Mesothelial cell of epicardium (in vitro differentiated cells): ENCODE measurements around the gene MAP4. TPM values are rescaled to one million over a fixed set of nuclear protein-coding genes. Genes with fewer than 3 reads are reported as not detected.

Source experiments
- DNase-seq, 2 experiments: peaks; one replicate each; pipeline ENCODE4 v3.0.0; 2021; ENCODE audit warnings: low spot score in 2 of 2; ENCODE audit not compliant: unreplicated experiment in 2 of 2
- H3K27ac Mint-ChIP-seq: 2 replicates; pipeline ENCODE4 v1.8.0; 2021; ENCODE audit warnings: mixed read lengths
- H3K27me3 Mint-ChIP-seq: 2 replicates; pipeline ENCODE4 v1.8.0; 2021; ENCODE audit warnings: low read depth, mixed read lengths
- H3K36me3 Mint-ChIP-seq: 2 replicates; pipeline ENCODE4 v1.8.0; 2021; ENCODE audit warnings: mixed read lengths
- H3K4me1 Mint-ChIP-seq: 2 replicates; pipeline ENCODE4 v1.8.0; 2021; ENCODE audit warnings: mixed read lengths
- H3K4me3 Mint-ChIP-seq: 2 replicates; pipeline ENCODE4 v1.8.0; 2021; ENCODE audit warnings: mild to moderate bottlenecking, moderate library complexity, mixed read lengths
- H3K9me3 Mint-ChIP-seq: 2 replicates; pipeline ENCODE4 v1.8.0; 2021; ENCODE audit warnings: mixed read lengths
- CTCF ChIP-seq: fragments of 200-600 bp; sonication (generic); IDR thresholded peaks from one replicate; pipeline ENCODE4 v1.5.0; 2021; ENCODE audit warnings: antibody characterized with exemption; ENCODE audit not compliant: unreplicated experiment
- total RNA-seq: library from RNA; stranded (reverse); gene quantifications from 3 replicates; pipeline ENCODE4 v1.2.1, GENCODE V29; 2021

The MAP4 gene
- total RNA-seq, 1 donor from 2014 or later: 153 TPM

DNA sequence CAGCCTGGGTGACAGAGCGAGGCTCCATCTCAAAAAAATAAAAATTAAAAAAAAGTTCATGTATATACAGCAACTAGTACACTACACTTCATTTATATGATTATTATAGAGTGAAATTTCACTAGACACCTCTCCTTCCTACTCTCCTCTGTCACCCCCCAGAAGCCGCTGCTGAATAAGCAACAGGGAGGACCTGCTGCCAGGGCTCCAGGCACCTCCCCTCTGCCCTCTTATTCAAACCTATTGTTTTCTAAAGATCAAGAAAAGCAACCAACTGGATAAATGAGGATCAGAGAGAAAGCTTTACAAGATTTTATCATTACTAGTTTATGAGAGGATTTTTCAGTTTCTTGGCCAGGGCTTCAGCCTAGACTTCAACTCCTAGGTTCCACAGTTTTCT is 141.8 kb downstream of the MAP4 start:
- no peak for TF ChIP-seq CTCF
- H3K9me3 Mint-ChIP-seq: no peaks in the 10 kb centered on the region
- H3K4me3 Mint-ChIP-seq: no peak overlapping the region
- peaks cover 21% of the 10 kb centered on the region for H3K36me3 Mint-ChIP-seq
- no peak for DNase-seq
- peak overlapping the region; percentile 84 for H3K27ac Mint-ChIP-seq
- no peaks in the 10 kb centered on the region for H3K27me3 Mint-ChIP-seq
- peaks cover 30% of the 10 kb centered on the region for H3K4me1 Mint-ChIP-seq

- Mint-ChIP-seq H3K4me3 (no peak overlapping the region), H3K9me3 (no peaks in the 10 kb centered on the region), H3K4me1 (peaks cover 27% of the 10 kb centered on the region), H3K27me3 (no peaks in the 10 kb centered on the region), H3K27ac (peak overlapping the region; percentile 28), H3K36me3 (peaks cover 30% of the 10 kb centered on the region)
- no peak for TF ChIP-seq CTCF
- no peak for DNase-seq
These were observed 143.3 kb downstream of the MAP4 start for GRCh38 chr3:47872916-47873315.

GRCh38 chr3:47871389-47871788 is 144.8 kb downstream of the MAP4 start:
- Mint-ChIP-seq H3K36me3 (peaks cover 41% of the 10 kb centered on the region), H3K27me3 (no peaks in the 10 kb centered on the region), H3K27ac (no peak overlapping the region), H3K4me1 (peaks cover 23% of the 10 kb centered on the region), H3K4me3 (no peak overlapping the region), H3K9me3 (no peaks in the 10 kb centered on the region)
- DNase-seq: no peak
- no peak for TF ChIP-seq CTCF

- no peak overlapping the region for H3K4me3 Mint-ChIP-seq
- H3K4me1 Mint-ChIP-seq: peaks cover 23% of the 10 kb centered on the region
- no peak for TF ChIP-seq CTCF
- H3K9me3 Mint-ChIP-seq: no peaks in the 10 kb centered on the region
- DNase-seq: no peak
- H3K27me3 Mint-ChIP-seq: no peaks in the 10 kb centered on the region
- no peak overlapping the region for H3K27ac Mint-ChIP-seq
- H3K36me3 Mint-ChIP-seq: peaks cover 46% of the 10 kb centered on the region
These were observed 145.4 kb downstream of the MAP4 start for GRCh38 chr3:47870702-47871260.

DNA sequence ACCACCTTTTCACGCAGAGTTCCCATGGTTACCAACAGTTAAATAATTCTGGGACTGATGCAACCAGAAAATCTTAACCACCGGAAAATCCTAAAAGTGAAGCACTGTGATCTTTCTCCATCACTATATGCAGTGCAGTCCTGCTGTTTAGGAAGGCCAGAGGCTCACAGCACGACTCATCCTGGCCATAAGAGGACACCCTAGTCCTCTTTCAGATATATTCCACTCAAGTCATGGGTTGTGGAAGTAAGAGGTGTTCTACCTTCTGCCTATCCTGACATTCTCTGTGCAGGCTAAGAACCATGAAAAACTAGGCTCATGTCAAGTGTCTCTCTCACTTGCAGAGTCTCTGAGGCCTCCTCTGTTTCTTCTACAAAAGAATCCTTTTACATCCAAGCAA is 146.1 kb downstream of the MAP4 start:
- DNase-seq: no peak
- TF ChIP-seq CTCF: no peak
- H3K4me1 Mint-ChIP-seq: peaks cover 18% of the 10 kb centered on the region
- no peaks in the 10 kb centered on the region for H3K9me3 Mint-ChIP-seq
- no peak overlapping the region for H3K27ac Mint-ChIP-seq
- H3K36me3 Mint-ChIP-seq: peaks cover 52% of the 10 kb centered on the region
- no peaks in the 10 kb centered on the region for H3K27me3 Mint-ChIP-seq
- no peak overlapping the region for H3K4me3 Mint-ChIP-seq

DNA sequence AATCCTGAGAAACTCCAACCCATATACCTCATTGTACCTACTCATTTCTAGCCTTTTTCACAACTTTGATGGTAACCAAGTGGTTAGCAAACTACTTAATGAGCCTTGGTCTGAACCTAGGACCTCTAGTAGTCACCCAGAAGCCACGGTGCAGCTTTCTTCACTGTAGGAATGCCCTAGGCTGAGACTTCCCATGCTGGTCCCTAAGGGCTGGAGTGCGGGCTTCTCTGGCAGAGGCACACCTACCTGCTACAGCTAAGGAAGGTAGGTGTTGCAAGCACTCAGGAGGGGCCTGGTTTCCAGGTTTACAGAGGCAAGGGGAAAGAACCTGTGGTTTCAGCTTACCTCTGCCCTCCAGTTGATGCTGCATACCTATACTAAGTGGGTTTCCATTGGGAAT is 147.9 kb downstream of the MAP4 start:
- no peak for TF ChIP-seq CTCF
- Mint-ChIP-seq H3K36me3 (peaks cover 58% of the 10 kb centered on the region), H3K27me3 (no peaks in the 10 kb centered on the region), H3K9me3 (no peaks in the 10 kb centered on the region), H3K4me3 (no peak overlapping the region), H3K27ac (no peak overlapping the region), H3K4me1 (peaks cover 6% of the 10 kb centered on the region)
- DNase-seq: no peak
